MM.1S (cell line): ENCODE measurements around the gene RASGRP4.
"Not testable (repeated sequence)": the region's sequence is repeated elsewhere in the genome, so short reads cannot be mapped to it uniquely, and the experiment has no call there.

Experiments used
- DNase-seq: peaks from one replicate; pipeline ENCODE4 v3.0.0-alpha.2; 2015
- H2AFZ ChIP-seq: fragments of 300-600 bp; sonication (generic); 2 replicates; pipeline ENCODE4 v1.6.0; 2016; ENCODE audit warnings: antibody characterized with exemption, low read length
- H3F3A ChIP-seq: fragments of 300-600 bp; sonication (generic); 2 replicates; pipeline ENCODE4 v1.6.1; 2016; ENCODE audit warnings: mild to moderate bottlenecking, antibody characterized with exemption, low read length, moderate library complexity, mixed read lengths; ENCODE audit not compliant: insufficient read depth
- H3K27ac ChIP-seq: fragments of 300-600 bp; sonication (generic); 2 replicates; pipeline ENCODE4 v1.5.1; 2016; ENCODE audit warnings: mild to moderate bottlenecking, low read length
- H3K27me3 ChIP-seq: fragments of 300-600 bp; sonication (generic); replicated peaks from 2 replicates; pipeline ENCODE4 v1.6.0; 2016; ENCODE audit warnings: low read length; ENCODE audit not compliant: insufficient read depth
- H3K36me3 ChIP-seq: fragments of 300-600 bp; sonication (generic); replicated peaks from 2 replicates; pipeline ENCODE4 v1.6.1; 2016; ENCODE audit warnings: mild to moderate bottlenecking, low read length, mixed read lengths; ENCODE audit not compliant: insufficient read depth
- H3K4me1 ChIP-seq: fragments of 300-600 bp; sonication (generic); 2 replicates; pipeline ENCODE4 v1.6.1; 2016; ENCODE audit warnings: low read length, mixed read lengths
- H3K4me2 ChIP-seq: fragments of 300-600 bp; sonication (generic); 2 replicates; pipeline ENCODE4 v1.6.0; 2016; ENCODE audit warnings: low read depth, low read length
- H3K4me3 ChIP-seq: fragments of 300-600 bp; sonication (generic); 2 replicates; pipeline ENCODE4 v1.5.1; 2016; ENCODE audit warnings: low read length, mixed read lengths
- H3K79me2 ChIP-seq: fragments of 300-600 bp; sonication (generic); 2 replicates; pipeline ENCODE4 v1.6.1; 2016; ENCODE audit warnings: mixed run types, low read length, mixed read lengths
- H3K9ac ChIP-seq: fragments of 300-600 bp; sonication (generic); 2 replicates; pipeline ENCODE4 v1.6.1; 2016; ENCODE audit warnings: low read length, mixed read lengths
- H3K9me2 ChIP-seq: fragments of 300-600 bp; sonication (generic); replicated peaks from 2 replicates; pipeline ENCODE4 v1.6.1; 2016; ENCODE audit warnings: mild to moderate bottlenecking, low read length, mixed read lengths; ENCODE audit not compliant: insufficient read depth
- H3K9me3 ChIP-seq: fragments of 300-600 bp; sonication (generic); replicated peaks from 2 replicates; pipeline ENCODE4 v1.6.1; 2016; ENCODE audit warnings: mild to moderate bottlenecking, low read length, mixed read lengths; ENCODE audit not compliant: insufficient read depth
- H4K20me1 ChIP-seq: fragments of 300-600 bp; sonication (generic); 2 replicates; pipeline ENCODE4 v1.6.1; 2016; ENCODE audit warnings: mild to moderate bottlenecking, low read length, moderate library complexity, mixed read lengths; ENCODE audit not compliant: insufficient read depth
- EZH2 ChIP-seq: fragments of 300-600 bp; sonication (generic); optimal IDR thresholded peaks from 2 replicates; pipeline ENCODE3; 2017; ENCODE audit warnings: low read depth, mild to moderate bottlenecking, antibody characterized with exemption, low read length, mixed read lengths
- EZH2phosphoT487 ChIP-seq: fragments of 300-600 bp; sonication (generic); IDR thresholded peaks from 2 replicates; pipeline ENCODE4 v1.6.1; 2018; ENCODE audit warnings: antibody characterized with exemption, low read length
- TF ChIP-seq, protein P1 (sequence below): fragments of 300-600 bp; sonication (generic); IDR thresholded peaks from 2 replicates; pipeline ENCODE4 v1.5.1; 2016; ENCODE audit warnings: antibody characterized with exemption, low read length, mixed read lengths

RASGRP4 gene

DNA sequence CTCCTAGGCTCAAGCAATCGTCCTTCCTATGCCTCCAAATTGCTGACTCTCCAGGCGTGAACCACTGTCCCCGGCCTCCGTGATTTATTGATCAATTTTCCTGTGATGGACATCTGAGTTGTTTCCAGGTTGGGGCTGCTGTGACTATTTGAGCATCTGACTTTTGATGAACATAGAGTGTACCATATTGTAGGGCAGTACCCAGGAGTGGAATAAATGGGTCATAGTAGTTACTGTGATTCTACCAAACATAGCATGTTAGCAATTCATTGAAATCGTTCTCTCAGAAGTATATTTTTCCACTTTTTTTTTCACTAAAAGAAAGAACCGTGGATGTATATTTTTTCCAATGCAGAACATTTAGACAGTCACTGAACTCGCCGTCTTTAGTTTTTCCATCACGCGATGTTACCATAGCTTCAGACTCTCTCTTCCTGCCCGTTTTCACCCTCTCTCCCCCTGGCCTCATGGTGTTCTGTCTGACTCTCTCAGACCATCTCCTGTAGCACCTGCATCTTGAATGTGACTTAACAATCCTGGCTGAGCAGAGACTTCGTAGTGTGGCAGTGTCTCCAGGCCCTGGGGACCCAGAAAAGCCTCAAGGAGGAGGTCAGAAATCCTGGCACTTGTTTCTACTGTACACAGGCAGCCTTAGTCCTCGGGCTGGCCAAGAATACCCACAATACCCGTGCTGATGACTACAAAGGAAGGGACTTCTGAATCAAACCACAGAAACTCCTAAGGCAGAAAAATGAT, 3.2 kb upstream of the RASGRP4 start:
- Histone ChIP-seq H3K9me2 (no peaks in the 10 kb centered on the region), H3F3A (no peaks in the 10 kb centered on the region), H3K4me3 (no peak overlapping the region), H3K36me3 (no peaks in the 10 kb centered on the region), H3K79me2 (no peaks in the 10 kb centered on the region), H3K4me2 (no peak overlapping the region), H3K9ac (no peak overlapping the region), H3K27me3 (peaks cover 56% of the 10 kb centered on the region), H4K20me1 (no peaks in the 10 kb centered on the region), H3K9me3 (no peaks in the 10 kb centered on the region), H2AFZ (no peak overlapping the region), H3K27ac (no peak overlapping the region), H3K4me1 (no peaks in the 10 kb centered on the region)
- TF ChIP-seq EZH2phosphoT487: no peak
- DNase-seq: no peak

DNA sequence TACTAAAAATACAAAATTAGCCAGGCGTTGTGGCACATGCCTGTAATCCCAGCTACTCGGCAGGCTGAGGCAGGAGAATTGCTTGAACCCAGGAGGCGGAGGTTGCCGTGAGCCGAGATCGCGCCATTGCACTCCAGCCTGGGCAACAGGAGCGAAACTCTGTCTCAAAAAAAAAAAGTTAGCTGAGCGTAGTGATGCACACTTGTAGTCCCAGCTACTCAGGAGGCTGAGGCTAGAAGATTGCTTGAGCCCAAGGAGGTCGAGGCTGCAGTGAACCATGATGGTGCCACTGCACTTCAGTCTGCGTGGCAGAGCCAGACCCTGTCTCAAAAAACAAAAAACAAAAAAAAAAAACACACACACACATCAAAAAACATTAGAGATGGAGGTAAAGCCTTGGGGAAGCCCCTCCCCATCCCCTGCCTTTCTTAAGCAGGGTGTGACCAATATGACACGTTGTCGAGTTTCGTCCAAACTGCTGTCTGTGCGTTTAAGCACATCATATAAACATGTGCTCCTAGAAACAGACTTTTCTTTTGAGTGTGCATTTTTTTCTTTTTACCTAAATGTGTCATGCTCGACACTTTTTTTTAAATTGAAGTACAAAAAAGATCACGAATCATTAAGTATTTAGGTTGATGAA, 1.1 kb upstream of the RASGRP4 start:
- H3K27me3 ChIP-seq: peaks cover 54% of the 10 kb centered on the region
- not testable (repeated sequence) for H3F3A ChIP-seq, H3K9me2 ChIP-seq, H3K79me2 ChIP-seq, DNase-seq, H3K9ac ChIP-seq, H3K27ac ChIP-seq, H3K4me1 ChIP-seq, H3K4me2 ChIP-seq, H3K9me3 ChIP-seq, H4K20me1 ChIP-seq, H2AFZ ChIP-seq, H3K36me3 ChIP-seq, H3K4me3 ChIP-seq

DNA sequence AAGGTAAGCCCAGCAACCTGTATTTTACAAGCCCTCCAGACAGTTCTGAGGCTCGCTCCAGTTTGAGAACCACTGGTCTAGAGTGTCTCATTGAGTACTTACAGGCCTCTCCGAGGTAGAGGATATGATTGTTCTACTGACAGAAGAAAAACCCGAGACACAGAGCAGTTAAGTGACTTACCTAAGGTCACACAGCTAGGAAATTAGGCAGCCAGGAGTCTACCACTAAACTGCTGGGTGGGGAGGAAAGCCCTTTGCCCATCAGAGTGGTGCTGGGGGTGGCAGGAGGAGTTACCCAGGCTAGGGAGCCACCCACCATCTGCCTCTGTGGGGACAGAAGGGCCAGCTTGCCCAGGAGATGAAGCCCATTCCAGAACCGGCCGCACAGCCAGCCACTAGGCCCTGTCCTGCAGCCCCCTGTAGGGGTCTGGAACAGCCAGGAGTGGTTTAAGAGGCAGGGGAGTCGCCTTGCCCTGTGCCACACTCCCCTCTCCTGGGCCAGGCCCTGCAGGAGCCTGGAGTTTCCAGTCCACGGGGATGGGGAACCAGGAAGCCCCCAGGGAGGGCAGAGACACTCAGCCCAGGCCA, 703 bp downstream of the RASGRP4 start:
- TF ChIP-seq EZH2 (no peak), EZH2phosphoT487 (no peak)
- TF ChIP-seq, protein P1, sequence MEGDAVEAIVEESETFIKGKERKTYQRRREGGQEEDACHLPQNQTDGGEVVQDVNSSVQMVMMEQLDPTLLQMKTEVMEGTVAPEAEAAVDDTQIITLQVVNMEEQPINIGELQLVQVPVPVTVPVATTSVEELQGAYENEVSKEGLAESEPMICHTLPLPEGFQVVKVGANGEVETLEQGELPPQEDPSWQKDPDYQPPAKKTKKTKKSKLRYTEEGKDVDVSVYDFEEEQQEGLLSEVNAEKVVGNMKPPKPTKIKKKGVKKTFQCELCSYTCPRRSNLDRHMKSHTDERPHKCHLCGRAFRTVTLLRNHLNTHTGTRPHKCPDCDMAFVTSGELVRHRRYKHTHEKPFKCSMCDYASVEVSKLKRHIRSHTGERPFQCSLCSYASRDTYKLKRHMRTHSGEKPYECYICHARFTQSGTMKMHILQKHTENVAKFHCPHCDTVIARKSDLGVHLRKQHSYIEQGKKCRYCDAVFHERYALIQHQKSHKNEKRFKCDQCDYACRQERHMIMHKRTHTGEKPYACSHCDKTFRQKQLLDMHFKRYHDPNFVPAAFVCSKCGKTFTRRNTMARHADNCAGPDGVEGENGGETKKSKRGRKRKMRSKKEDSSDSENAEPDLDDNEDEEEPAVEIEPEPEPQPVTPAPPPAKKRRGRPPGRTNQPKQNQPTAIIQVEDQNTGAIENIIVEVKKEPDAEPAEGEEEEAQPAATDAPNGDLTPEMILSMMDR: no peak
- Histone ChIP-seq H3K9ac (no peak overlapping the region), H3K27me3 (peaks cover 60% of the 10 kb centered on the region), H3K36me3 (no peaks in the 10 kb centered on the region), H3K9me2 (no peaks in the 10 kb centered on the region), H2AFZ (no peak overlapping the region), H3K4me1 (no peaks in the 10 kb centered on the region), H3K4me3 (no peak overlapping the region), H3K9me3 (no peaks in the 10 kb centered on the region), H3K79me2 (no peaks in the 10 kb centered on the region), H3K27ac (no peak overlapping the region), H3K4me2 (no peak overlapping the region), H3F3A (no peaks in the 10 kb centered on the region), H4K20me1 (no peaks in the 10 kb centered on the region)
- no peak for DNase-seq

DNA sequence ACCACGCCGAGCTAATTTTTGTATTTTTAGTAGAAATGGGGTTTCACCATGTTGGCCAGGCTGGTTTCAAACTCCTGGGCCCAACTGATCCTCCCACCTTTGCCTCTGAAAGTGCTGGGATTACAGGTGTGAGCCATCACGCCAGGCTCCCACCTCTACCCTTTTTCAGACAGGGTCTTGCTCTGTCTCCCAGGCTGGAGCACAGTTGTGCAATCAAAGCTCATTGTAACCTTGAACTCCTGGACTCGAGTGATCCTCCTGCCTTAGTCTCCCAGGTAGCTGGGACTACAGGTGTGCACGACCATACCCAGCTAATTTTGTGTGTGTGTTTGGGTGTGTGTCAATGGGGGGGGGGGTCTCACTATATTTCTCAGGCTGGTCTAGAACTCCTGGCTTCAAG, 1.7 kb downstream of the RASGRP4 start:
- no peak overlapping the region for H2AFZ ChIP-seq
- H3K4me2 ChIP-seq: no peak overlapping the region
- H3K4me1 ChIP-seq: no peaks in the 10 kb centered on the region
- H3K9ac ChIP-seq: no peak overlapping the region
- TF ChIP-seq, protein P1: no peak
- TF ChIP-seq EZH2 (no peak), EZH2phosphoT487 (no peak)
- DNase-seq: no peak
- H3K27me3 ChIP-seq: peaks cover 64% of the 10 kb centered on the region
- H3K36me3 ChIP-seq: no peaks in the 10 kb centered on the region
- no peaks in the 10 kb centered on the region for H3K9me3 ChIP-seq
- no peak overlapping the region for H3K27ac ChIP-seq
- no peaks in the 10 kb centered on the region for H3K79me2 ChIP-seq
- no peaks in the 10 kb centered on the region for H4K20me1 ChIP-seq
- no peaks in the 10 kb centered on the region for H3K9me2 ChIP-seq
- no peaks in the 10 kb centered on the region for H3F3A ChIP-seq
- H3K4me3 ChIP-seq: no peak overlapping the region
